ENCODE measurements around the gene SLC39A11.

DNA sequence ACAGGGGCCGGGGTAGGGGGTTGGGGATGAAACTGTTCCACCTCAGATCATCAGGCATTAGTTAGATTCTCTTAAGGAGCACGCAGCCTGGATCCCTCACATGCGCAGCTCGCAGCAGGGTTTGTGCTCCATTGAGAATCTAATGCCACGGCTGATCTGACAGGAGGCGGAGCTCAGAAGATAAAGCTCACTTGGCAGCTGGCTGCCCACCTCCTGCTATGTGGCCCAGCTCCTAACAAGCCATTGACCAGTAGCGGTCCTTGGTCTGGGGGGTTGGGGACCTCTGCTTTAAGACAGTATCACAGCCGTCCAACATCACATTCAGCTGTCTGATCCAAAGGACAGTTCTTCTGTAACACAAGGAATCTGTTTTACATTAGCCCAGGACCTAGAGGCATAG lies 62.5 kb downstream of the SLC39A11 start:
- TF ChIP-seq, protein P1, sequence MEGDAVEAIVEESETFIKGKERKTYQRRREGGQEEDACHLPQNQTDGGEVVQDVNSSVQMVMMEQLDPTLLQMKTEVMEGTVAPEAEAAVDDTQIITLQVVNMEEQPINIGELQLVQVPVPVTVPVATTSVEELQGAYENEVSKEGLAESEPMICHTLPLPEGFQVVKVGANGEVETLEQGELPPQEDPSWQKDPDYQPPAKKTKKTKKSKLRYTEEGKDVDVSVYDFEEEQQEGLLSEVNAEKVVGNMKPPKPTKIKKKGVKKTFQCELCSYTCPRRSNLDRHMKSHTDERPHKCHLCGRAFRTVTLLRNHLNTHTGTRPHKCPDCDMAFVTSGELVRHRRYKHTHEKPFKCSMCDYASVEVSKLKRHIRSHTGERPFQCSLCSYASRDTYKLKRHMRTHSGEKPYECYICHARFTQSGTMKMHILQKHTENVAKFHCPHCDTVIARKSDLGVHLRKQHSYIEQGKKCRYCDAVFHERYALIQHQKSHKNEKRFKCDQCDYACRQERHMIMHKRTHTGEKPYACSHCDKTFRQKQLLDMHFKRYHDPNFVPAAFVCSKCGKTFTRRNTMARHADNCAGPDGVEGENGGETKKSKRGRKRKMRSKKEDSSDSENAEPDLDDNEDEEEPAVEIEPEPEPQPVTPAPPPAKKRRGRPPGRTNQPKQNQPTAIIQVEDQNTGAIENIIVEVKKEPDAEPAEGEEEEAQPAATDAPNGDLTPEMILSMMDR (IDR thresholded peaks at IDR 0.05; ENCODE audit: low read length): no peak
- TF ChIP-seq EZH2 (optimal IDR thresholded peaks at IDR 0.05; ENCODE audit: low read depth, low read length): no peak

All from MM.1S (cell line).